Measurements from ENCODE around the gene AHCTF1. TPM values are rescaled to one million over a fixed set of nuclear protein-coding genes. Genes with fewer than 3 reads are reported as not detected.
"Not testable (repeated sequence)": the region's sequence is repeated elsewhere in the genome, so short reads cannot be mapped to it uniquely, and the experiment has no call there.

The AHCTF1 gene
- total RNA-seq, 4 donors from 2014 or later: 36.5 to 84.4 (median 45.3) TPM

GRCh38 chr1:246865921-246866320, 65.8 kb downstream of the AHCTF1 start:
- TF ChIP-seq CTCF (IDR thresholded peaks at IDR 0.05) (no peak), POLR2A (IDR thresholded peaks at IDR 0.05) (no peak)
- Histone ChIP-seq H3K27me3 (no peaks in the 10 kb centered on the region), H3K4me3 (replicated peaks in 1 of 3) (no peak overlapping the region), H3K27ac (no peak overlapping the region), H3K4me1 (no peaks in the 10 kb centered on the region), H3K36me3 (peaks cover 3 to 12% of the 10 kb centered on the region in 2 donors), H3K9me3 (no peaks in the 10 kb centered on the region)
- 96 to 98% methylated on average over 2 of the region's 2 CpGs for WGBS, 2 donors
- intact Hi-C loops (cut with DNase I): no loop called here
- no peak for DNase-seq

GRCh38 chr1:246863791-246864190, 68.0 kb downstream of the AHCTF1 start:
- DNase-seq; H3K27ac ChIP-seq; intact Hi-C loops (cut with DNase I); H3K9me3 ChIP-seq; H3K4me1 ChIP-seq; H3K4me3 ChIP-seq (replicated peaks in 1 of 3); H3K27me3 ChIP-seq: not testable (repeated sequence)
- H3K36me3 ChIP-seq: peaks cover 19 to 22% of the 10 kb centered on the region in 2 donors
- WGBS, 2 donors: 94 to 96% methylated on average over 9 of the region's 9 CpGs

- Histone ChIP-seq H3K4me3 (replicated peaks in 1 of 3) (no peak overlapping the region), H3K9me3 (no peaks in the 10 kb centered on the region), H3K27ac (no peak overlapping the region), H3K27me3 (no peaks in the 10 kb centered on the region), H3K4me1 (no peaks in the 10 kb centered on the region), H3K36me3 (peaks cover 36 to 39% of the 10 kb centered on the region in 2 donors)
- no peak for DNase-seq
- TF ChIP-seq POLR2A (IDR thresholded peaks at IDR 0.05) (no peak), CTCF (IDR thresholded peaks at IDR 0.05) (no peak)
- WGBS, 2 donors: 97 to 98% methylated on average over 4 of the region's 4 CpGs
- intact Hi-C loops (cut with DNase I): no loop called here
Measured at GRCh38 chr1:246860401-246860800, 71.3 kb downstream of the AHCTF1 start.

- TF ChIP-seq POLR2A (IDR thresholded peaks at IDR 0.05) (no peak), CTCF (IDR thresholded peaks at IDR 0.05) (no peak)
- intact Hi-C loops (cut with DNase I): no loop called here
- WGBS, 2 donors: 93 to 97% methylated on average over 1 of the region's 1 CpG
Measured at GRCh38 chr1:246856371-246856770, 75.4 kb downstream of the AHCTF1 start.

GRCh38 chr1:246850640-246851039, 81.1 kb downstream of the AHCTF1 start:
- intact Hi-C loops (cut with DNase I): not testable (repeated sequence)

More at GRCh38 chr1:246856371-246856770, 75.4 kb downstream of the AHCTF1 start:
- H3K27ac ChIP-seq: no peak overlapping the region
- peaks cover 45 to 47% of the 10 kb centered on the region in 2 donors for H3K36me3 ChIP-seq
- no peaks in the 10 kb centered on the region for H3K27me3 ChIP-seq
- no peaks in the 10 kb centered on the region for H3K4me1 ChIP-seq
- H3K4me3 ChIP-seq (replicated peaks in 1 of 3): no peak overlapping the region
- DNase-seq: no peak
- no peaks in the 10 kb centered on the region for H3K9me3 ChIP-seq

GRCh38 chr1:246843876-246844275, 87.9 kb downstream of the AHCTF1 start:
- no peak for TF ChIP-seq CTCF (IDR thresholded peaks at IDR 0.05)
- no peak for TF ChIP-seq POLR2A (IDR thresholded peaks at IDR 0.05)
- peaks cover 20 to 33% of the 10 kb centered on the region in 2 donors for H3K36me3 ChIP-seq

More at GRCh38 chr1:246850640-246851039, 81.1 kb downstream of the AHCTF1 start:
- not testable (repeated sequence) for H3K9me3 ChIP-seq; H3K4me1 ChIP-seq; H3K27ac ChIP-seq; H3K27me3 ChIP-seq; DNase-seq; H3K4me3 ChIP-seq (replicated peaks in 1 of 3)
- 82 to 92% methylated on average over 5 of the region's 5 CpGs for WGBS, 2 donors
- H3K36me3 ChIP-seq: peaks cover 26 to 37% of the 10 kb centered on the region in 2 donors

GRCh38 chr1:246840761-246841160, 91.0 kb downstream of the AHCTF1 start:
- H3K4me3 ChIP-seq (replicated peaks in 1 of 3); H3K9me3 ChIP-seq; intact Hi-C loops (cut with DNase I); DNase-seq; H3K27me3 ChIP-seq; H3K4me1 ChIP-seq; H3K27ac ChIP-seq: not testable (repeated sequence)
- peaks cover 18 to 19% of the 10 kb centered on the region in 2 donors for H3K36me3 ChIP-seq
- 90 to 91% methylated on average over 3 of the region's 3 CpGs for WGBS, 2 donors

More at GRCh38 chr1:246843876-246844275, 87.9 kb downstream of the AHCTF1 start:
- WGBS, 2 donors: 87% methylated on average over 5 of the region's 5 CpGs
- H3K9me3 ChIP-seq: no peaks in the 10 kb centered on the region
- H3K27me3 ChIP-seq: no peaks in the 10 kb centered on the region
- no peak overlapping the region for H3K27ac ChIP-seq
- no peaks in the 10 kb centered on the region for H3K4me1 ChIP-seq
- intact Hi-C loops (cut with DNase I): no loop called here
- DNase-seq: no peak
- H3K4me3 ChIP-seq (replicated peaks in 1 of 3): no peak overlapping the region

All from thyroid gland (tissue), 4 donors.